Measurements from ENCODE around the gene SUPV3L1. TPM values are rescaled to one million over a fixed set of nuclear protein-coding genes. Genes with fewer than 3 reads are reported as not detected.
A peak's percentile ranks its signal among the peaks of the same experiment; 100 is the strongest.

The SUPV3L1 gene
- total RNA-seq, 2 donors from 2014 or later = 16.0 to 18.6 TPM

DNA sequence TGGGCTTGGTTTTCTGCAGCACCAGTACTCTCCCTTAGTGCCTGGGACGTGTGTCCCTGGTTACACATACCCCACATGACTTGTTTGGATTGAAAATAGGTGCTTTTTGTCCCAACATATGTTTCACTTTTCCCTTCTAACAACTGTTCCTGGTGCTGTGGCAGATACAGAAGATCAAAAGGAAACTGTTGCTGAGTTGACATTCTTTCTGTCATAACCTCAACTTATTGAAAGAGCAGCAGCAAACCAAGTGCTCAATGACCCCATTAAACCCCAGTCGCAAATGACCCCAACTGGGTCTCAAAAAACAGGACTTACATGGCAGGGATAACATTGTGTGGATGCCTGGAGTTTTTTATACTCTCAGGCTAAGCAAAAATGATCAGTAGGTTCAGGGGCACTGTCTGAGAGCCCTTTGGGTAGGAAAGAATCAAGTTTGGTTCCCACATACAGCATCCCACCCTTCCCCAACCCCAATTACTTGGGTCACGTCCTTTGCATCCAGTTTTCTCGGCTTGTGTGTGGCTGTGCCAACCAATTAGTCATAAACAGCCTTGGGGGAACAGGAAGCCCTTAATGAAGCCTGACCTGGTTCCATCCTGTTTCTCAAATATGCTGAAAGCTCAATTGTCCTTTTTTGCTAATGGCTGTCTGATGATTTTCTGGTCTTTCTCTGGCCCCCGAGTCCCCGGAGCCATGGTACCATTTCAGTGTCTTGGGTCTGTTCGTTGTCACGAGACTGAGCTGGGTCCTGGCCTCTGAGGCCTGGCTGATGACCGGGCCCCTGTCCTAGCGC, 45.0 kb downstream of the SUPV3L1 start:
- intact Hi-C loops (cut with DNase I) = no loop called here

DNA sequence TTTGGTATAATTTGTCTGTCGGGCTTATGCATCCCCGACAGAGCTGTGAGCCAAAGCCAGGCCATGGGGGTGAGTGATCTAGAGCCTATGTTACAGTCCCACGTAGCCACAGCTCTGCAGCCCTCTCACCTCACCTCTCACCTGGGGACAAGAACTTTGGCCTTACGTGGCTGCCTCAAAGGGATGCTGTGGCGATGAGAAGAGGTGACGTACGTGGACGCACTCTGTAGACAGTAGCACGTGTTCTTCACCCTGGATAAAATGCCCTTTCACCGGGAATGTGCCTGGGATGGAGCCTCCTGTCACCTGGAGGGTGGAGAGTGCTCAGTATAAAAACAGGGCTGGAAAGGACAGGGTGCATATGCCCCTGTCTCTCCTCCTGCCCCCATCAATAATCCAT, 45.6 kb downstream of the SUPV3L1 start:
- intact Hi-C loops (cut with DNase I) = no loop called here
- DNase-seq (ENCODE audit: low spot score) = peak; percentile 37

More for the DNA sequence above, 45.0 kb downstream of the SUPV3L1 start:
- no peak for DNase-seq (ENCODE audit: low spot score)

DNA sequence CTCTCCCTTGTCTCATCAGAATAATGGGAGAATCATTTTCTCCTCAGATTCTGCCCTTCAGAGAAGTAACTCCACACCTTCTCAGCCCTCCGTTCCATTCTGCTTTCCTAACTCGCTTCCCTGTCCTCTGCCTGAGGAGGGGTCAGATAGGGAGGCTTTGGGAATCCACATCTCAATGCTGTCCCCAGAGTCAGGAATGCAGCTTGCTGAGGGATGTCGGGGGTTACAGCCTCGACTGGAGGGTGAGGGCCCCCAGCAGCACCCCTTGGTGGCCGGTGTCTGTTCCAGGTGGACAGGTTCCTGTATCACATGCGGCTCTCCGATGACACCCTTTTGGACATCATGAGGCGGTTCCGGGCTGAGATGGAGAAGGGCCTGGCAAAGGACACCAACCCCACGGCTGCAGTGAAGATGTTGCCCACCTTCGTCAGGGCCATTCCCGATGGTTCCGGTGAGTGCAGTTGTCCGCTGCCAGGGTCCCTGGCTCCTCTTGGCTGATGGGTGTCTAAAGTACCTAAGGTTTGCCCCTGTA, 47.0 kb downstream of the SUPV3L1 start:
- intact Hi-C loops (cut with DNase I) = no loop called here
- DNase-seq (ENCODE audit: low spot score) = peak; percentile 36

GRCh38 chr10:69228151-69228550, 48.1 kb downstream of the SUPV3L1 start:
- intact Hi-C loops (cut with DNase I) = no loop called here
- DNase-seq (ENCODE audit: low spot score) = no peak

- intact Hi-C loops (cut with DNase I) = no loop called here
- DNase-seq (ENCODE audit: low spot score) = no peak
These were observed 49.5 kb downstream of the SUPV3L1 start for GRCh38 chr10:69229616-69229916.

DNA sequence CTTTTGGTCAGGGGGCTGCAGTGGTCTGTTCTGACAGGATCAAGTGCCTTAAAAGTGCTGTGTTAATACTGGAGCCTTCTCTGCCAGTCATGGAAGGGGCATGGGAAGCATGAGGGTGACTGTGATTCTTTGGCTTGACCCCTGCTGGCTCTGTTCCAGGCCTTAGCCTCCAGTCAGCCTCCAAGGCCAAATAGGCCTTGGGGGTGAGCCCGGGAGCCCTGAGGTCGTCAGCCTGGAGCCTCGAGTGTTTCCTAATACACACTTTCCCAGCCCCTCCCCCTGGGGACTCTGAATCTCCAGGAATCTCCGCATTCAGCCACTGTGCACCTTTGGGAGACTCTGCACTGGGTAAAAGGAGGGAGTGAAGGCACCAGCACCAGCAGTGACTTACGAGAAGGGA, 50.1 kb downstream of the SUPV3L1 start:
- intact Hi-C loops (cut with DNase I) = no loop called here
- DNase-seq (ENCODE audit: low spot score) = no peak

- DNase-seq (ENCODE audit: low spot score) = no peak
- intact Hi-C loops (cut with DNase I) = no loop called here
These were observed 52.2 kb downstream of the SUPV3L1 start for GRCh38 chr10:69232252-69232651.

DNA sequence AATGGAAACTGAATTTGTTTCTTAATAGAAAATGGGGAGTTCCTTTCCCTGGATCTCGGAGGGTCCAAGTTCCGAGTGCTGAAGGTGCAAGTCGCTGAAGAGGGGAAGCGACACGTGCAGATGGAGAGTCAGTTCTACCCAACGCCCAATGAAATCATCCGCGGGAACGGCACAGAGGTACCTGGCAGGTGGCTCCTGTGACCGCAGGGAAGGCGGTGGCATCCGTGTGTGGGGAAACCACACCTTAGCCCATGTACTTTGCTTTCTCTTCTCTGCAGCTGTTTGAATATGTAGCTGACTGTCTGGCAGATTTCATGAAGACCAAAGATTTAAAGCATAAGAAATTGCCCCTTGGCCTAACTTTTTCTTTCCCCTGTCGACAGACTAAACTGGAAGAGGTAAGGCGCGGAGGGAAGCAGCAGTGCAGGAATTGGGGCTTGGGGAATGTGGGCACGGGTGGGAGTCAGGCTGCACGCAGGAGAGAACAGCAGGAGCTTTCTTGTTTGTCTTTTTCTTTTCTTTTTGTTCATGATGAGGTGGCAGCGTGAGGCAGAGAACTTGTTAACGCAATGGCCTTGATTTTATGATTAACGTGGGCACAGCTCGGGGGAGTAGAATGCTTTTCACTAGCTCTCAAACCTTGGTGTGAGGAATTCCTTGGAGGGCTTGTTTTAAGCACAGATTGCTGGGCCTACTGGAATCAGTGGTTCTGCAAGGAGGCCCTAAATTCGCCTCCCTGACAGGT, 52.9 kb downstream of the SUPV3L1 start:
- intact Hi-C loops (cut with DNase I) = no loop called here
- DNase-seq (ENCODE audit: low spot score) = no peak

GRCh38 chr10:69234447-69234846, 54.4 kb downstream of the SUPV3L1 start:
- DNase-seq (ENCODE audit: low spot score) = peak; percentile 10
- intact Hi-C loops (cut with DNase I) = no loop called here

GRCh38 chr10:69237528-69238159, 57.6 kb downstream of the SUPV3L1 start:
- DNase-seq (ENCODE audit: low spot score) = peak; percentile 97
- intact Hi-C loops (cut with DNase I) = loop anchor here (2.0 kb wide), 2 partner anchors 153 to 155 kb away; no protein-coding TSS in a partner anchor

GRCh38 chr10:69239136-69239535, 59.1 kb downstream of the SUPV3L1 start:
- intact Hi-C loops (cut with DNase I) = no loop called here
- peak; percentile 41 for DNase-seq (ENCODE audit: low spot score)

- DNase-seq (ENCODE audit: low spot score) = peak; percentile 77
- intact Hi-C loops (cut with DNase I) = no loop called here
These were observed 59.9 kb downstream of the SUPV3L1 start for GRCh38 chr10:69239816-69240434.

GRCh38 chr10:69240455-69240854, 60.4 kb downstream of the SUPV3L1 start:
- intact Hi-C loops (cut with DNase I) = no loop called here

GRCh38 chr10:69241575-69241974, 61.5 kb downstream of the SUPV3L1 start:
- DNase-seq (ENCODE audit: low spot score) = peak; percentile 81
- intact Hi-C loops (cut with DNase I) = no loop called here

More at GRCh38 chr10:69240455-69240854, 60.4 kb downstream of the SUPV3L1 start:
- no peak for DNase-seq (ENCODE audit: low spot score)

DNA sequence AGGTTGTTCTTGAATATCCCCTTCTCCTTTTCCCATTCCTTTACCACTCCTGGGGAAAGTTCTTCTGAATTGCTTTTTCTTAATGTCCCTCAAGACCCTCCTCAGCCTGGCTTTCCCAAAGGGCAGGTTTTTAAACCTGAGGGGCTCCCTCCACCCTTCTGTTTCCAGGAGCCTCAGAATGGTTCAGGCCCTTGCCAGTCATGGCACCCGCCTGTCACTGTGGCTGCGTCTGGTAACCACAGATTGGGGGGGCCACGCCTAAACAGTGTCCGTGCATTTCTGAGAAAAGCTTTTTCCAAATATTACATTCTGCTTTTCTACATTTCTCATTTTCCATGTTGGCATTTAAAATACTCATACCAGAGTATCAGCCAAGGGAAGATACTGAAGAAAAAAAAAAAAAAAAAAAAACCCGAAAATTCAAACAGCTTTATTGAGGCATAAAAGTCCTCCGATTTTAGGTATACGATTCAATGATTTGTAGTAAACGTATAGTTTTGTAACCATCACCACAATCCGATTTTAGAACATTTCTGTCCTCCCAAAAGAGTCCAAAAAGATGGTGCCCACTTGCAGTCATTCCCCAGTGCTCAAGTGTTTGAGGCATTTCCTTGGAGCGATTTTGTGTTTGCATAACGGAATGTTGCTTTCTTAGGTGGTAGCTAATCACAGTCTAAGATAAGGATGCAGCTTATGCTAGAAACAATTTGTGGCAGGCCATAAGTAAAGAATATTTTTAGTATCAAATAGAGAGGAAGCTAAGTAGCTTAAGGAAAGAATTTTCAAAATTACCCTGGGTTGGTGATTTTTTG, 62.2 kb downstream of the SUPV3L1 start:
- intact Hi-C loops (cut with DNase I) = no loop called here
- DNase-seq (ENCODE audit: low spot score) = peak; percentile 66

- no peak for DNase-seq (ENCODE audit: low spot score)
- intact Hi-C loops (cut with DNase I) = no loop called here
These were observed 62.8 kb downstream of the SUPV3L1 start for GRCh38 chr10:69242852-69243212.

- intact Hi-C loops (cut with DNase I) = no loop called here
- no peak for DNase-seq (ENCODE audit: low spot score)
These were observed 63.8 kb downstream of the SUPV3L1 start for GRCh38 chr10:69243817-69244216.

DNA sequence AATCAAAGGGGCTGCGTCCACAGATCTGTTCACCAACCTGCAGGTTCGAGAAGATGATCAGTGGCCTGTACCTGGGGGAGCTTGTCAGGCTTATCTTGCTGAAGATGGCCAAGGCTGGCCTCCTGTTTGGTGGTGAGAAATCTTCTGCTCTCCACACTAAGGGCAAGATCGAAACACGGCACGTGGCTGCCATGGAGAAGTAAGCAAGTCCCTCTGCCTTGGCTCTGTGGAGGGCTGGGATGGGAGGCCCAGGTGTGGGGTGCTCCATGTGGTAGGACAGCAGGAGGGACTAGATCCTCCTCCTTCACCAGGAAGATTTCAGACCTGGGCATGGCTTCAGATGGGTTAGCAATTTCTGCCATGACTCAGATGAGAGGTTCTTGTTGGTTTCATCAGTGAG, 66.0 kb downstream of the SUPV3L1 start:
- intact Hi-C loops (cut with DNase I) = no loop called here
- DNase-seq (ENCODE audit: low spot score) = peak; percentile 74
